NOMO-1 treated with dmso at 0.1 percent for 144 hours (cell line): Measurements from ENCODE around the gene MCIDAS.

ENCODE experiments used
- DNase-seq: peaks from one replicate; lab custom pipeline; 2025; ENCODE audit not compliant: unreplicated experiment; lab: John Stamatoyannopoulos, UW

MCIDAS gene

GRCh38 chr5:55226934-55227663, at the start of gene MCIDAS:
TSS of gene MCIDAS (minus strand) at chr5:55227315. CDS start at chr5:55227138, 177 bp downstream.
- peak; percentile 23 for DNase-seq

DNA sequence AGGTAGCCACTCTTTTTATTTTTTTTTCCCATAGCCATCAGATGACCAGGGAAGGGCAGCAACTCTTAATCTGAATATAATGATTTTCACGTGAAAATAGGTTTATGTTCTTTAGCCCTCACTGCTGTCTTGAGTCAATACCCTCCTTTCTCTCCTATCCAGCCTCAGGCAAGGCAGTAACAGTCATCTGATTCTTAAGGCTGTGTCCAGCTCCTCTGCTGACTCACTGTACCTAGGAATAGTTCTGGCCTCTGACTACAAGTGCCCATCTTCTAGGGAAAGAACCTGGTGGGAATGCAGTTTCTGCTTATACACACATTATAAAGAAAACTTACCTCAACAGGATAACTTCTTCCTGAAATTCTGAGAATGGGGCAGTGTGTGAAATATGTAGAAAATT, 49.7 kb upstream of the MCIDAS start:
- DNase-seq: no peak

GRCh38 chr5:55258339-55258738, 31.2 kb upstream of the MCIDAS start:
- no peak for DNase-seq

DNA sequence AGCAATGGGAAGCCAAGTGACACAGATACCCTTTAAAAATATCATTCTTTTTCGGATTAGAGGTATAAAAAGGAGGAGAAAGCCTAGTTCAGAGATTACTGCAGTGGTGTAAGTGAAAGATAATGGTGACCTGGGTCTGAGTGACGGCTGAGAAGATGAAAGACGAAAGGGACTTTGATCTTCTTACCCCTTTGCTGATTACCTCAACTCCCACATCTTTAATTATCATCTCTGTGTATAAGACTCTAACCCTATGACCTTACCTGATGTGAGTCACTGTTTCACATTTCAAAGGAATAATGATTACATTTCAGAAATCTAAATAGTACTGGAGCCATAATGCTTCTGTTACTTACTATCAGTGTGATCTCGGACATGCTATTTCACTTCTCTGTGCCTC, 27.7 kb upstream of the MCIDAS start:
- no peak for DNase-seq

DNA sequence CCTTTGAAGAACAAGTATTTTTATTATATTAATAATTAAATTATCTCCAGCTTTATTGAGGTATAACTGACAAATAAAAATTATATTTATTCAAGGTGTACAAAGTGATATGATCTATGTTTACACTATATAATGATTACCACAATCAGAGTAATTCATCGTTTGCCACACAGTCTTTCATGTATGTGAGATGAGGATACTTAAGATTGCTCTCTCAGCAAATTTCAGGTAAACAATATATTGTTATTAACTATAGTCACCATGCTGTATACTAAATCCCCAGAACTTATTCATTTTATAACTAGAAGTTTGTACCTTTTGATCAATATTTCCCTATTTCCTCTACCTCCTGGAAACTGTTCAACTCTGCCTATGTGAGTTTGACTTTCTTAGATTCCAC, 22.9 kb upstream of the MCIDAS start:
- DNase-seq: no peak

DNA sequence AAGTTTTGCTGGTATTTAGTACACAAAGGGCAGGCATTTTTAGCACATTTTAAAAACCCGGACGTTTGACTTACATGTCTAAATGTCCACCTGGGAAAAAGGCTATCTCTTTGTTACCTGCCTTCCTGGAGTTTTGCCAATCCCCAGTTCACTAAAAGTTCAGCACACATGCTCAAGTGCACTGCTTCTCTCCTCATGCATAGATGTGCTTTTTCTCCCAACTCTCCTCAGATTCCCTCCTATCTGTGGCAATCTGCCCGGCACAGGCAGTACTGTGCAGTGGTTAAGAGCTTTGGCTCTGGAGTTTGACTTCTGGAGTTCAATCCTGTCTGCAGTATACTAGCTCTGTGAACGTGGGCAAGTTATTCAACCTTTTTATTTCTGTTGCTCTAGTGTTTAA, 14.6 kb upstream of the MCIDAS start:
- no peak for DNase-seq

DNA sequence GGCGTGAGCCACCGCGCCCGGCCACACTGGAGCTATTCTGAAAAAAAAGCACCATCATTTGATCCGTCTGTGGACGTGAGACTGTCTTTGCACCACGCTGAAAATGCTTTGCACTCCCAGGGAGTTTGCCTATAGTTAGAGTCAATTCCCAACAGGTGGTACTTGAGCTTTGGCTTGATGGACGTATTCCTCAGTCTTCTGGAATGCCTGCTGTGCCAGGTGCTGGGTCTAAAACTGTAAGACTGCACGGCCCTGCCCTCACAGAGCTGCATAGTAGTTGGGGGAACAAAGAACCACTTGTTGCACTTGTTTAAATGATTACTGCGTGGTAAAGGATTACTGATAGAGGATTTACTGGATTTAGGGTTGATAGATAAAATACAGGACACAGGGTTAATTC, 9.7 kb upstream of the MCIDAS start:
- no peak for DNase-seq

DNA sequence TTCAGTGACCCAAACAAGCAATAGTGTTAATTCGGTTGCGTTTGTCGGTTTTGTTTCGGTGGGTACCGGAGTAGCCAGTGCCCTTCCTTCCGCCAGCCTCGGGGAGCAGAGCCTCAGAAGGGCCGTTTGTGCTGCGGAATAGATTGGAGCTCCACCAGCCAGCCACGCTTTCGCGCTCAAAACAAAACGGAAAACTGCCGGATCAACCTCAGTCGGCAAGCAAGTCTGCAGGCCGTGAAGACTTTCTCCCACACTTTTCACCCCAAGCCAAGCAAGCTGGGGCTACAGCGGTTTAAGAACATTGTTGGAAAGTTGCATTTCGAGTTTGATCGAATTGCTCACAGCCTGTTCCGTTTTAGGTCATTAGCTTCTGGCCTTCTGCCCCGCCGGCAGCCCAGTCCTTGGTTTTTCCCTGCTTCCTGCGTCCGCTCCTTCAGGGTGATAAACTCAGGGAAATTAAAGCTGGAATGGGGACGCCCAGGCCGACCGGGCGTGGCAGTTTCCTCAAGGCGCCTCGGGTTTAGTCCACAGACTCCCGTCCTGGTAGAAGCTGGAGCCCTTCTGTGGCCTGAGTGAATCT, 7.1 kb upstream of the MCIDAS start:
- DNase-seq: no peak

GRCh38 chr5:55232985-55233928, 6.1 kb upstream of the MCIDAS start, which contains the start of gene CCNO:
TSS of gene CCNO (minus strand) at chr5:55233608. CDS start at chr5:55233523, 85 bp downstream.
- peak; percentile 53 for DNase-seq

- no peak for DNase-seq
Observed at GRCh38 chr5:55232271-55232984, 5.3 kb upstream of the MCIDAS start.

DNA sequence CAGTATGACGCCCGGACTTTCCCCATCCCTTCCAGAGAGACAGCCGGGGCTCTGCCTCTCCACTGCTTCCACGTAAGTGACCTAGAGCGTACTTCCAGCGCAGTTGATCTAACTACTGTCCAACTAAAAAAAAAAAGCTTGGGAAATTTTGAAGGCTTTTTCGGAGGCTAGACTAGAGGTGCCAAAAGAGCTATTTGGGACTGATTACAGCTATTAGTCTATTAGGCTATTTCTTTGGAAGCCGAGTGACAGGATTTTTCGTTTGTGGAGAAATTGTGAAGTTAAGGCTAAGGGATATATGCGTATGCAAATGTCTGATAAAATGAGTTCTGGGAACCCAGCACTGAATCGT, 4.8 kb upstream of the MCIDAS start:
- DNase-seq: no peak

GRCh38 chr5:55231029-55231918, 4.2 kb upstream of the MCIDAS start:
- DNase-seq: no peak

- no peak for DNase-seq
Observed at GRCh38 chr5:55230086-55230629, 3.0 kb upstream of the MCIDAS start.

GRCh38 chr5:55227664-55228430, 732 bp upstream of the MCIDAS start:
- no peak for DNase-seq

DNA sequence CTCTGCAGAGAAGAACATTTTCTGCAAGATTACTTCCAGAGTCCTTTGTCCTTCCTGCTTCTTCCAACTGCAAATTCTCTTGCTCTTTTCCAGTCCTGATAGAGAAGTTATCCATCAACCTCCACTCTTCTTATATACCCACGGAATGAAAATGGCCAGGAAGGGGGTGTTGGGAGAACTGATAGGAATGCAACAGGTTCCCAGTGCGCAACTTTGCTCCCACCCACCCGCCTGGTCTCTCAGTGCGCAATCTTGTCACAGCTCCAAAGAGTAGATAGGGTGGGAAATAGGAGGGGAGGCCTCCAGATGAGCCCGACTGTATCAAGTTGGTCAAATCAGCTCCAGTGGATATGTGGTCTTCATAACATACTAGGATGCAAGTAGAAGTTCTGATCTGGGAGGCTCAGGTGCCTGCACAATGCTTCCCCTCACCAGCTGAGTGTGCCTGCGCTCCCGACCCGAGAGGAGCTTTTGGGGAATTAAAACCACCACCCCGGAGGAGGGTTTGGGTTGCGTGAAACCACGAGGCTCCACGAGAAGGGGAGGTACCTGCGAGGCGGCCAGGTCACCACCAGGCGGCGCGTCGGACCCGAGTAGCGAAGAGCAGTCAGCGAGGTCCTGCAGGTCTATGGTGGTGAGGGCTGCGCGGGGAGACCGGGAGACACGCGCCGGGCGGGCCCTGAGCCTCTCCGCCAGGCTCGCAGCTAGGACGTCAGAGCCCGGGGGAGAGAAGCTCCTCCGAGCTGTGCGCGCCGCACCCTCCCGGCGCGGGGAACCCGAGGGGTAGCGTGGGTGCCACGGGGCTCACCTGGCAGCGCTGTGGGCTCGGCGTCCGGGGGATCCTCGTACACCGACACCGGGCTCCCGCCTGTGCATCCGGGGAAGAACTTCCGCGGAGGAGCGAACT, 835 bp downstream of the MCIDAS start:
- peak; percentile 38 for DNase-seq

- DNase-seq: no peak
Observed at GRCh38 chr5:55225346-55225745, 1.8 kb downstream of the MCIDAS start.

DNA sequence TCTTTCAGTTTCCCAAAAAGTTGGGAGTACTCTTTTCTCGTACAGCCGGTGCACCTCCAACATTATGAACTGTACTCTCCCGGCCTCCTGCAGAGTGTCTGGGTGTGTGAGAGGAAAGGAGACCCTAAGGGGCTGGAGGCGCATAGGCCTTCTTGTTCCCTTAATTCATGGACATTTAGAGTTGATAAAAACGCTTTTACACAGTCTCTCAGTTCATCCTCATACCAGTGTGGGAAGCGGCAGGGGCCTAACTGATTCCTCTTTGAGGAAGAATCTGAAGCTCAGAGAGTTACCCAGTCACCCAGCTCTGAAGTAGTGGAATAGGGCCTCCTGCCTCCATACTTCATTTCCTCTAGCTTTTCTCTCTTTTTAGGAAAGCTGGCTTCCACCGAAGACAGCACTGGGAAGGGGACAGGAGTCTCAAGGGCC, 3.3 kb downstream of the MCIDAS start:
- DNase-seq: no peak
